ENCODE results near the gene WDR1. TPM values are rescaled to one million over a fixed set of nuclear protein-coding genes. Genes with fewer than 3 reads are reported as not detected.

Gene WDR1
- total RNA-seq, 2 experiments from 2014 or later: 77.6 to 152 TPM

DNA sequence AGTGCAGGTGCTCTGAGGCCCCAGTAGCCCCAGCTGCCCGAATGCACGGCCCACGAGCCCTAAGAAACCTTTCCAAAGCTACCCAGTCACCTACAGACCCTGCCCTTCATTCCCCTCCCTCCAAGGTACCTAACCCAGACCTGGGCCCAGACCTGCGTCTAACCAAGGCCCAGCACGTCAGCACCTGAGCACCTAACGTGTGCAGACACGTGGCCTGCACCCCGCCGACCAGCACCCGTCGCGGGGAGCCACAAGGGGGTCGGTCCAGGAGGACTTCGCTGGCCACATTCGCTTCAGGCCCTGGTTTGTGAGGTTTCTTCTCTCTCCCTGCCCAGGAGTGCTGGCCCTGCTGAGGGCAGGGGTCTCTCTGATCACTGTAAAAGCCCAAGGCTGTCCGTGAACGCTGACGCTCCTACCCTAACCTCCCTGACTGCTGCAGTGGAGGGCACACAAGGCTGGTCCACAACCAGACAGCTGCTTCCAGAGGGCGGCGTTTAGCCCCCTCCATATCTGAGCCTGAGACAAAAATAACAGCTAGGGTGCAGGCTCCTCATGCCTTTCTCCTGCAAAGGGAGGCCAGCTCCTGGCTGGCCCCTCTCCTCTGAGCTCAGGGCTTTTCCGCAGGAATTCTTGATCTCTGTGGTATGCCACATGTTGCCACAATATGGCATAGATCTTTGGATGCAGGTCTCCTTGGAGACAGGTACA, 31.8 kb downstream of the WDR1 start:
- CTCF ChIA-PET (ENCODE audit: unreplicated experiment): no interaction called here

DNA sequence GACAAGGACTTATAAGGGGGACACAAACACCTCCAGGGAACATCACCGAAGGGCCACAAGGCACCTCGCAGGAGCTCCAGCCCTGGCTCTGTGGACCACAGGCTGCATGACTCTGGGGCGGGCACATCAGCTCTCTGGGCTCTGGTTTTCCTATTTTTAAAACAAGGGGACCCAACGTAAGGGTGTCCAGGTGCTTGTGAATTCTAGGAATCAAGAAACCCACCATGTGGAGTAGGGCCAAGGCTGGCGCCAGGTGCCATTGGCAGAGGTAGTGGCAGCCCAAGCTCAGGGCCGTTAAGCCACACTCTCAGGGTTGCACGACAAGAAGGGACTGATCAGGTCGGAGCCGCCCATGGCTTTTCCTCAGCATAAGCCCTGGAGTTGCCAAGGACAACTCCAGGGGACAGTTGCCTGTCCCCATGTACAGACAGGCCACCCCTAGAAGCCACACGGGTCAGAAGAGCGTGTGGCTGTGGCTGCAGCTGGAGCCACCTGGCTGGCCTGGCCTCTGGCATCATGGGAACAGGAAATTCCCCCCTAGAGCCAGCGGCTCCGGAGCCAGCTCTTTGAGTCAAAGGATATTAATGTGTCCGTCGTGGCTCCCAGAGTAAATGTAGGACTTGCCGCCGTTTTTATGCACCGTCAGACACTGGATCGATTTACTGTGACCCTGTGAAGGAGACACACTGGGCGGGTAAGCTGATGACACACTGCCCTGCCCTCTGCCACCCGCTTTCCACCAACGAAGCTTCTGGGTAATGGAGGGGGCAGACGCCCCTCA, 32.5 kb downstream of the WDR1 start:
- H4K20me1 ChIP-seq (ENCODE audit: insufficient read depth, low read length): peaks cover 4% of the 10 kb centered on the region; the same call in 1 of the 2 replicates
- peaks cover 98% of the 10 kb centered on the region for H3K36me3 ChIP-seq (ENCODE audit: insufficient read depth, low read length)
- H3K4me3 ChIP-seq (ENCODE audit: low read depth, low read length, poor library complexity, severe bottlenecking): no peak overlapping the region
- CTCF ChIA-PET (ENCODE audit: unreplicated experiment): no interaction called here
- H3K79me2 ChIP-seq (ENCODE audit: insufficient read depth, low read depth, low read length): no peaks in the 10 kb centered on the region
- TF ChIP-seq, protein P1, sequence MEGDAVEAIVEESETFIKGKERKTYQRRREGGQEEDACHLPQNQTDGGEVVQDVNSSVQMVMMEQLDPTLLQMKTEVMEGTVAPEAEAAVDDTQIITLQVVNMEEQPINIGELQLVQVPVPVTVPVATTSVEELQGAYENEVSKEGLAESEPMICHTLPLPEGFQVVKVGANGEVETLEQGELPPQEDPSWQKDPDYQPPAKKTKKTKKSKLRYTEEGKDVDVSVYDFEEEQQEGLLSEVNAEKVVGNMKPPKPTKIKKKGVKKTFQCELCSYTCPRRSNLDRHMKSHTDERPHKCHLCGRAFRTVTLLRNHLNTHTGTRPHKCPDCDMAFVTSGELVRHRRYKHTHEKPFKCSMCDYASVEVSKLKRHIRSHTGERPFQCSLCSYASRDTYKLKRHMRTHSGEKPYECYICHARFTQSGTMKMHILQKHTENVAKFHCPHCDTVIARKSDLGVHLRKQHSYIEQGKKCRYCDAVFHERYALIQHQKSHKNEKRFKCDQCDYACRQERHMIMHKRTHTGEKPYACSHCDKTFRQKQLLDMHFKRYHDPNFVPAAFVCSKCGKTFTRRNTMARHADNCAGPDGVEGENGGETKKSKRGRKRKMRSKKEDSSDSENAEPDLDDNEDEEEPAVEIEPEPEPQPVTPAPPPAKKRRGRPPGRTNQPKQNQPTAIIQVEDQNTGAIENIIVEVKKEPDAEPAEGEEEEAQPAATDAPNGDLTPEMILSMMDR (conservative IDR thresholded peaks at IDR 0.05; ENCODE audit: low read length): no peak
- TF ChIP-seq EZH2phosphoT487 (IDR thresholded peaks at IDR 0.05; ENCODE audit: borderline replicate concordance, low read depth, low read length): no peak
- DNase-seq (ENCODE audit: low spot score): no peak
- H2AFZ ChIP-seq (ENCODE audit: low read length): no peak overlapping the region
- no peak overlapping the region for H3K4me2 ChIP-seq (ENCODE audit: low read length)
- H3K9me3 ChIP-seq (ENCODE audit: low read length): no peaks in the 10 kb centered on the region
- no TSS peak for BruUV-seq (replicated peaks)
- POLR2A ChIA-PET: no interaction called here
- no peak overlapping the region for H3K27ac ChIP-seq (ENCODE audit: low read depth, low read length, poor library complexity, severe bottlenecking)
- intact Hi-C loops (cut with micrococcal nuclease; ENCODE audit: unreplicated experiment): no loop called here
- no peaks in the 10 kb centered on the region for H3K4me1 ChIP-seq (ENCODE audit: insufficient read depth, low read length, poor library complexity, severe bottlenecking)
- no peaks in the 10 kb centered on the region for H3K9me2 ChIP-seq (ENCODE audit: insufficient read depth, low read length)

More for the DNA sequence above, 31.8 kb downstream of the WDR1 start:
- Histone ChIP-seq H3K36me3 (ENCODE audit: insufficient read depth, low read length) (peaks cover 98% of the 10 kb centered on the region), H4K20me1 (ENCODE audit: insufficient read depth, low read length) (peaks cover 7% of the 10 kb centered on the region; the same call in 1 of the 2 replicates), H3K9me2 (ENCODE audit: insufficient read depth, low read length) (no peaks in the 10 kb centered on the region), H3K79me2 (ENCODE audit: insufficient read depth, low read depth, low read length) (no peaks in the 10 kb centered on the region), H3K4me1 (ENCODE audit: insufficient read depth, low read length, poor library complexity, severe bottlenecking) (no peaks in the 10 kb centered on the region), H3K9me3 (ENCODE audit: low read length) (no peaks in the 10 kb centered on the region), H3K4me3 (ENCODE audit: low read depth, low read length, poor library complexity, severe bottlenecking) (no peak overlapping the region), H2AFZ (ENCODE audit: low read length) (no peak overlapping the region), H3K4me2 (ENCODE audit: low read length) (no peak overlapping the region), H3K27ac (ENCODE audit: low read depth, low read length, poor library complexity, severe bottlenecking) (no peak overlapping the region)
- POLR2A ChIA-PET: interaction anchor here (0.6 kb wide), 1 partner anchor 12 kb away, joined by 3 read pairs; no protein-coding TSS in a partner anchor
- intact Hi-C loops (cut with micrococcal nuclease; ENCODE audit: unreplicated experiment): no loop called here
- no peak for DNase-seq (ENCODE audit: low spot score)
- no peak for TF ChIP-seq EZH2phosphoT487 (IDR thresholded peaks at IDR 0.05; ENCODE audit: borderline replicate concordance, low read depth, low read length)
- TF ChIP-seq, protein P1 (conservative IDR thresholded peaks at IDR 0.05; ENCODE audit: low read length): no peak
- BruUV-seq (replicated peaks): no TSS peak
